SK-N-SH (cell line): ENCODE data around the gene NUDT22. TPM values are rescaled to one million over a fixed set of nuclear protein-coding genes. Genes with fewer than 3 reads are reported as not detected.

ENCODE experiments used
- CTCF ChIA-PET: fragments of 300-600, 350-600 bp; formaldehyde crosslinking; extraction: SDS; loops from one replicate; lab custom pipeline; 2021; lab: Yijun Ruan, JAX
- POLR2A ChIA-PET: fragments of 350-600 bp; sonication (Branson Sonifier 250); formaldehyde crosslinking; extraction: SDS; loops from one replicate; lab custom pipeline; 2020; ENCODE audit warnings: antibody characterized with exemption, inconsistent platforms; lab: Yijun Ruan, JAX
- DNase-seq: peaks from one replicate; pipeline ENCODE4 v3.0.0; 2012
- H2AFZ ChIP-seq: fragments of 200-600 bp; sonication (generic); 2 replicates; pipeline ENCODE4 v1.8.1; 2016; ENCODE audit warnings: antibody characterized with exemption, mild to moderate bottlenecking, low read depth
- H3F3A ChIP-seq: fragments of 200-600 bp; sonication (generic); replicated peaks from 2 replicates; pipeline ENCODE3; 2016; ENCODE audit warnings: antibody characterized with exemption, mild to moderate bottlenecking; ENCODE audit not compliant: insufficient read depth
- H3K27ac ChIP-seq, 2 experiments: fragments of 200-500 bp in 1 of 2; fragments of 200-600 bp in 1 of 2; sonication (Bioruptor generic) in 1 of 2; sonication (generic), shearing (Covaris generic) in 1 of 2; 2 replicates each; pipeline versions ENCODE4 v1.5.1 to v1.6.1; 2014 to 2016; ENCODE audit warnings: low read depth in 2 of 2, inconsistent platforms in 1 of 2, low read length in 1 of 2, mild to moderate bottlenecking in 1 of 2, mixed read lengths in 1 of 2
- H3K27me3 ChIP-seq: fragments of 200-600 bp; sonication (generic), shearing (Covaris generic); 2 replicates; pipeline ENCODE4 v1.6.1; 2016; ENCODE audit warnings: mixed run types; ENCODE audit not compliant: insufficient read depth
- H3K36me3 ChIP-seq, 2 experiments: fragments of 200-500 bp in 1 of 2; fragments of 200-600 bp in 1 of 2; sonication (Bioruptor generic) in 1 of 2; sonication (generic) in 1 of 2; replicated peaks in 1 of 2; 2 replicates each; pipeline versions ENCODE3 to v1.5.1; 2014 to 2016; ENCODE audit warnings: low read length in 1 of 2, mild to moderate bottlenecking in 1 of 2; ENCODE audit not compliant: insufficient read depth in 2 of 2, control insufficient read depth in 1 of 2
- H3K4me1 ChIP-seq, 2 experiments: fragments of 200-500 bp in 1 of 2; fragments of 200-600 bp in 1 of 2; sonication (Bioruptor generic) in 1 of 2; sonication (generic), shearing (Covaris generic) in 1 of 2; 2 replicates each; pipeline versions ENCODE4 v1.5.1 to v1.6.1; 2014 to 2016; ENCODE audit warnings: low read depth in 1 of 2, low read length in 1 of 2, mixed run types in 1 of 2; ENCODE audit not compliant: insufficient read depth in 2 of 2, control insufficient read depth in 1 of 2
- H3K4me2 ChIP-seq: fragments of 200-600 bp; sonication (generic), shearing (Covaris generic); 2 replicates; pipeline ENCODE4 v1.6.1; 2017; ENCODE audit warnings: mixed run types
- H3K4me3 ChIP-seq, 2 experiments: fragments of 200-500 bp in 1 of 2; fragments of 200-600 bp in 1 of 2; sonication (Bioruptor generic) in 1 of 2; sonication (generic), shearing (Covaris generic) in 1 of 2; 2 replicates each; pipeline versions ENCODE4 v1.5.1 to v1.8.1; 2014 to 2016; ENCODE audit warnings: low read depth in 2 of 2, inconsistent platforms in 1 of 2, low read length in 1 of 2, mild to moderate bottlenecking in 1 of 2, mixed read lengths in 1 of 2, moderate library complexity in 1 of 2
- H3K79me2 ChIP-seq: fragments of 200-600 bp; sonication (generic); 2 replicates; pipeline ENCODE4 v1.8.1; 2017; ENCODE audit warnings: mild to moderate bottlenecking; ENCODE audit not compliant: insufficient read depth
- H3K9ac ChIP-seq: fragments of 200-600 bp; sonication (generic); 2 replicates; pipeline ENCODE4 v1.6.1; 2017; ENCODE audit warnings: mixed run types
- H3K9me2 ChIP-seq: fragments of 200-600 bp; sonication (generic); 2 replicates; pipeline ENCODE4 v1.6.1; 2017; ENCODE audit warnings: mixed run types
- H3K9me3 ChIP-seq: fragments of 200-600 bp; sonication (generic); 2 replicates; pipeline ENCODE4 v1.6.1; 2017; ENCODE audit warnings: mixed run types, mild to moderate bottlenecking, moderate library complexity
- H4K20me1 ChIP-seq: fragments of 200-600 bp; sonication (generic); 2 replicates; pipeline ENCODE4 v1.6.1; 2017; ENCODE audit warnings: mild to moderate bottlenecking, mixed run types; ENCODE audit not compliant: insufficient read depth
- CHD2 ChIP-seq: fragments of 150-350 bp; IDR thresholded peaks from 2 replicates; pipeline ENCODE4 v1.6.1; 2018; ENCODE audit warnings: low read length; ENCODE audit not compliant: partially characterized antibody
- EP300 ChIP-seq, 2 experiments: IDR thresholded peaks; 2 replicates each; pipeline versions ENCODE4 v1.4.0 to v1.6.1; 2012; ENCODE audit warnings: borderline replicate concordance in 1 of 2, low read depth in 1 of 2, low read length in 1 of 2
- FOXJ3 ChIP-seq: sonication (generic); formaldehyde crosslinking; IDR thresholded peaks from 2 replicates; pipeline ENCODE4 v1.5.1; 2020; ENCODE audit warnings: mild to moderate bottlenecking, missing genetic modification reagents
- GATA2 ChIP-seq: sonication (generic); formaldehyde crosslinking; IDR thresholded peaks from 2 replicates; pipeline ENCODE4 v1.5.0; 2020; ENCODE audit warnings: mild to moderate bottlenecking, missing genetic modification reagents
- NFIC ChIP-seq: IDR thresholded peaks from 2 replicates; pipeline ENCODE4 v1.4.0; 2012; ENCODE audit warnings: borderline replicate concordance
- RAD21 ChIP-seq: IDR thresholded peaks from 2 replicates; pipeline ENCODE4 v1.6.1; 2012; ENCODE audit warnings: mild to moderate bottlenecking, low read length
- RXRA ChIP-seq: IDR thresholded peaks from 2 replicates; pipeline ENCODE4 v1.4.0; 2012; ENCODE audit warnings: low read depth, mild to moderate bottlenecking, borderline replicate concordance
- SIN3A ChIP-seq: IDR thresholded peaks from 2 replicates; pipeline ENCODE4 v1.6.1; 2012; ENCODE audit warnings: low read depth, mild to moderate bottlenecking, low read length, moderate library complexity, borderline replicate concordance
- SMC3 ChIP-seq: IDR thresholded peaks from 2 replicates; pipeline ENCODE4 v1.6.1; 2012; ENCODE audit warnings: low read depth, low read length, improper control_type of control experiment
- TAF1 ChIP-seq: IDR thresholded peaks from 2 replicates; pipeline ENCODE4 v1.6.1; 2012; ENCODE audit warnings: low read depth, mild to moderate bottlenecking, low read length, moderate library complexity, borderline replicate concordance
- TCF12 ChIP-seq: IDR thresholded peaks from 2 replicates; pipeline ENCODE4 v1.4.0; 2012
- TEAD4 ChIP-seq: IDR thresholded peaks from 2 replicates; pipeline ENCODE4 v1.4.0; 2012; ENCODE audit warnings: mild to moderate bottlenecking, borderline replicate concordance; ENCODE audit not compliant: insufficient read depth
- WGBS: methylation state at CpG from one replicate; pipeline ENCODE4 v1.1.6; 2017; ENCODE audit warnings: low lambda C conversion rate; 5-methylcytosine and 5-hydroxymethylcytosine counted together
- polyA plus RNA-seq, 3 experiments: library from polyadenylated mRNA; depleted of rRNA; stranded (reverse); fragments of >200 nt; gene quantifications; 2 replicates each; pipeline ENCODE4 v1.2.3, GENCODE V29; 2012
- TF ChIP-seq, protein P1 (sequence below): IDR thresholded peaks from 2 replicates; pipeline ENCODE4 v1.4.0; 2012; ENCODE audit warnings: low read depth
- TF ChIP-seq, protein P2 (sequence below): fragments of 150-350 bp; IDR thresholded peaks from 2 replicates; pipeline ENCODE4 v1.6.1; 2016; ENCODE audit warnings: mild to moderate bottlenecking, low read depth, low read length
- TF ChIP-seq, protein P3 (sequence below): IDR thresholded peaks from 2 replicates; pipeline ENCODE4 v1.4.0; 2012; ENCODE audit warnings: low read depth, borderline replicate concordance

Gene NUDT22
- polyA plus RNA-seq, 1 of the 3 experiments (the other 2 are of a cell fraction): 72.7 TPM

DNA sequence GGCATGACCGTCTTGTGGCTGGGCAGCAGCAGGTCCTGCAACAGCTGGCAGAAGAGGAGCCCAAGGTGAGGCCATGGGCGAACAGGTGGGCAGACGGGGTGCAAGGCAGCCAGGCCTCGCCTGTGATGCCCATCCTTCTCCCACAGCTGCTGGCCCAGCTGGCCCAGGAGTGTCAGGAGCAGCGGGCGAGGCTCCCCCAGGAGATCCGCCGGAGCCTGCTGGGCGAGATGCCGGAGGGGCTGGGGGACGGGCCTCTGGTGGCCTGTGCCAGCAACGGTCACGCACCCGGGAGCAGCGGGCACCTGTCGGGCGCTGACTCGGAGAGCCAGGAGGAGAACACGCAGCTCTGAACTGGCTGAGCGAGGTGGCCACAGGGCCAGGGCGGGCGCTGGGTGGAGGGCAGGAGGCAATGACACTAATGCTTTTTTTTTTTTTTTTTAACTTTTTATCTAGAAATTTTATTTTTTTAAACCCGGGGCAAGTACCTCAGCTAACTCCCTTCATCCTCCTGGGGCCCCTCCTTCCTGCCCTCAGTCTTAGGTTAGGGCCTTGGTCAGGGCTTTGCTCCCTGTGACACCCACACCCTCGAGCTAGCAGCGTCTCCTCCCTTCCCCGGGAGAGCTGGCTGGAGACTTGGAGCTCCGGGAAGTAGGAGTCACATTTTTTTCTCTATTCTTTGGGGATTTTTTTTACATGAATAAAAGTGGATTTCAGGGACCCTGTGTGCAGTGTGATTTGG, 41.3 kb downstream of the NUDT22 start:
- Histone ChIP-seq H2AFZ (no peak overlapping the region), H3K36me3 (peaks cover 15 to 25% of the 10 kb centered on the region in 2 experiments), H3K79me2 (peaks cover 10% of the 10 kb centered on the region), H4K20me1 (no peaks in the 10 kb centered on the region), H3K9me3 (no peaks in the 10 kb centered on the region), H3K9me2 (no peaks in the 10 kb centered on the region), H3K4me1 (peaks cover 12 to 60% of the 10 kb centered on the region in 2 experiments; a peak in 3 of 4 replicates), H3K9ac (no peak overlapping the region), H3F3A (peaks cover 34% of the 10 kb centered on the region), H3K4me2 (no peak overlapping the region), H3K27ac (peak overlapping the region; percentile 88 to 97; a peak in 3 of 4 replicates), H3K27me3 (no peaks in the 10 kb centered on the region), H3K4me3 (no peak overlapping the region)
- 90% methylated on average over 21 of the region's 27 CpGs for WGBS
- ChIA-PET CTCF (interaction anchor here (0.8 to 6.9 kb wide), 5 partner anchors 13 to 92 kb away, joined by 3 to 89 read pairs (median 4); partner anchors contain the start of genes ESRRA, PLCB3 and RPS6KA4), POLR2A (interaction anchor here (0.7 to 6.5 kb wide), 4 partner anchors 21 to 1235 kb away, joined by 3 to 112 read pairs (median 4); partner anchors contain the start of genes FKBP2, NUDT22, PLCB3 and PPP1R14B)
- DNase-seq: no peak
- TF ChIP-seq TCF12 (no peak), SIN3A (no peak), TAF1 (no peak), NFIC (no peak), EP300 (IDR thresholded peaks at IDR 0.05; ENCODE audit: borderline replicate concordance in 1 of 2, low read depth in 1 of 2, low read length in 1 of 2) (no peak), RAD21 (no peak), RXRA (no peak)
- TF ChIP-seq, protein P1, sequence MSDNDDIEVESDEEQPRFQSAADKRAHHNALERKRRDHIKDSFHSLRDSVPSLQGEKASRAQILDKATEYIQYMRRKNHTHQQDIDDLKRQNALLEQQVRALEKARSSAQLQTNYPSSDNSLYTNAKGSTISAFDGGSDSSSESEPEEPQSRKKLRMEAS: no peak
- TF ChIP-seq, protein P2, sequence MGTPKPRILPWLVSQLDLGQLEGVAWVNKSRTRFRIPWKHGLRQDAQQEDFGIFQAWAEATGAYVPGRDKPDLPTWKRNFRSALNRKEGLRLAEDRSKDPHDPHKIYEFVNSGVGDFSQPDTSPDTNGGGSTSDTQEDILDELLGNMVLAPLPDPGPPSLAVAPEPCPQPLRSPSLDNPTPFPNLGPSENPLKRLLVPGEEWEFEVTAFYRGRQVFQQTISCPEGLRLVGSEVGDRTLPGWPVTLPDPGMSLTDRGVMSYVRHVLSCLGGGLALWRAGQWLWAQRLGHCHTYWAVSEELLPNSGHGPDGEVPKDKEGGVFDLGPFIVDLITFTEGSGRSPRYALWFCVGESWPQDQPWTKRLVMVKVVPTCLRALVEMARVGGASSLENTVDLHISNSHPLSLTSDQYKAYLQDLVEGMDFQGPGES: no peak
- TF ChIP-seq, protein P3, sequence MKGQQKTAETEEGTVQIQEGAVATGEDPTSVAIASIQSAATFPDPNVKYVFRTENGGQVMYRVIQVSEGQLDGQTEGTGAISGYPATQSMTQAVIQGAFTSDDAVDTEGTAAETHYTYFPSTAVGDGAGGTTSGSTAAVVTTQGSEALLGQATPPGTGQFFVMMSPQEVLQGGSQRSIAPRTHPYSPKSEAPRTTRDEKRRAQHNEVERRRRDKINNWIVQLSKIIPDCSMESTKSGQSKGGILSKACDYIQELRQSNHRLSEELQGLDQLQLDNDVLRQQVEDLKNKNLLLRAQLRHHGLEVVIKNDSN: no peak
- TF ChIP-seq, all 33 proteins: peak for 0

DNA sequence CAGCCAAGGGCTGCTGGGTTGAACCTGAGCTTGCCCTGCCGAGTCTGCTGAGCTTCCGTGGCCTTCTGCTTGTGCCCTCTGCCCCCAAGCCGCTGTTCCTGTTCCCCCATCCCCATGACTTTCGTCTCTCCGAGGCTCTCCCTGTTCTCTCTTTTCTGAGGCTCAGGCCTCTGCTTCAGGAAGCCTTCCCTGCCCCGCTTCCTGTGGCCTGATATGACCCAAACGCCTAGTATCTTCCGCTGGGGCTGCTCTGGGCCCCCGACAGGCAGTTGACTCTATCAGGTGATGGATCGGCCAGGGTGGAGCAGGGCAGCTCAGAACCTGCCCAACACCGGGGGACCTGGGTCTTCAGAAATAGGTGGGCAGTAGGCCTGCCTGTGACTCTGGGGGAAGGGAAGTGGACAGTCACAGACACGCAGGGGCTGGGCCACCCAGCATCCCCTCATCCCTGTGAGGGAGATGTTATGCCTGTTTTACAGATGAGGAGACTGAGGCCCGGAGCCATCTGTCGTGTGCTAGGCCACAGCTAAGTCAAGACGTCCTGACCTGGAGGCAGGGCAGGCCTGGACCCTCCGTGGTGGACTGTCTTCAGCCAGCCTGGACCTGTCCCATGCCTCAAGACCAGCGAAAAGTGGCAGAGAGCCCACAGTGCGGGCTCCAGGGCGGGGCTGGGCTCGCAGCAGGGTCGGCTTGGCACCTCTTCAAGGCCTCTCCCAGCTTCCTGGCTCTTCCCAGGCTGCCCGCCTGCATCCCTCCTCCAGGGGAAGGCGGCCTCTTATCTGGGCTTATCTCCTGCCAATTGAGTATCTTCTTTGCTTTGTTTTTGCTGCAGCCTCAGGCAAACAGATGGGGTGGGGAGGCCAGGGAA, 42.2 kb downstream of the NUDT22 start:
- H3K9ac ChIP-seq: peak overlapping the region; percentile 63
- peak overlapping the region; percentile 88 to 97 for H3K27ac ChIP-seq
- no peaks in the 10 kb centered on the region for H3K9me2 ChIP-seq
- no peaks in the 10 kb centered on the region for H4K20me1 ChIP-seq
- peak; percentile 77 for DNase-seq
- H3K4me2 ChIP-seq: peak overlapping the region; percentile 89
- POLR2A ChIA-PET: interaction anchor here (0.9 to 6.5 kb wide), 8 partner anchors 11 to 64 kb away, joined by 3 to 112 read pairs (median 3); partner anchors contain the start of genes BAD, ESRRA, FKBP2 and NUDT22
- CTCF ChIA-PET: interaction anchor here (0.6 to 6.9 kb wide), 11 partner anchors 10 to 376 kb away, joined by 3 to 89 read pairs (median 4); partner anchors contain the start of genes ESRRA, KCNK4, PLCB3 and PRDX5
- H3K79me2 ChIP-seq: peaks cover 19% of the 10 kb centered on the region
- H3K36me3 ChIP-seq: peaks cover 15 to 20% of the 10 kb centered on the region in 2 experiments
- peaks cover 40% of the 10 kb centered on the region for H3F3A ChIP-seq
- H2AFZ ChIP-seq: no peak overlapping the region
- WGBS: 74% methylated on average over 16 of the region's 23 CpGs
- no peaks in the 10 kb centered on the region for H3K27me3 ChIP-seq
- no peaks in the 10 kb centered on the region for H3K9me3 ChIP-seq
- H3K4me1 ChIP-seq: peaks cover 12 to 55% of the 10 kb centered on the region in 2 experiments; a peak in 3 of 4 replicates
- peak overlapping the region in 1 of 2 experiments; percentile 60; a peak in 2 of 4 replicates for H3K4me3 ChIP-seq
- TF ChIP-seq TAF1 (0 out of 2 replicates have a peak, but pooled peaks have one; percentile 2), CHD2 (peak; percentile 6), GATA2 (CRISPR knock-in tag) (peak; percentile 90), TEAD4 (no peak), SMC3 (no peak), FOXJ3 (CRISPR knock-in tag) (peak; percentile 81; the same call in 1 of the 2 replicates)
- TF ChIP-seq, protein P2: no peak
